Adrenal gland (tissue), 12 donors: ENCODE measurements around the gene TLE3. TPM values are rescaled to one million over a fixed set of nuclear protein-coding genes. Genes with fewer than 3 reads are reported as not detected.

Experiments
- DNase-seq, 7 donors: peaks; one replicate each; pipeline ENCODE4 v3.0.0-alpha.2; 2019 to 2020
- H3K27ac ChIP-seq, 5 donors: fragments of 200-600 bp; sonication (generic) in 4 of 5; 1 replicate in 3 of 5; 2 replicates in 2 of 5; pipeline versions ENCODE4 v1.5.1 to v1.8.0; 2016 to 2020; ENCODE audit warnings: mild to moderate bottlenecking in 1 of 5
- H3K27me3 ChIP-seq: fragments of 200-600 bp; 2 replicates; pipeline ENCODE4 v1.8.0; 2021
- H3K36me3 ChIP-seq, 2 donors: fragments of 200-600 bp; replicated peaks in 1 of 2; 1 replicate in 1 of 2; 2 replicates in 1 of 2; pipeline versions ENCODE4 v1.5.1 to v1.8.0; 2018 to 2022
- H3K4me1 ChIP-seq, 2 donors: fragments of 200-600 bp; replicated peaks in 1 of 2; 1 replicate in 1 of 2; 2 replicates in 1 of 2; pipeline versions ENCODE4 v1.5.1 to v1.8.0; 2018 to 2021
- H3K4me3 ChIP-seq, 4 donors: fragments of 200-600 bp; sonication (generic) in 3 of 4; one replicate each; pipeline ENCODE4 v1.5.1; 2016 to 2018
- H3K9me3 ChIP-seq, 3 donors: fragments of 200-600 bp; sonication (generic) in 1 of 3; replicated peaks in 1 of 3; 1 replicate in 2 of 3; 2 replicates in 1 of 3; pipeline versions ENCODE4 v1.5.1 to v1.8.0; 2016 to 2021
- POLR2A ChIP-seq, 2 donors: fragments of 450-650 bp; IDR thresholded peaks; one replicate each; pipeline ENCODE4 v1.6.1; 2017; ENCODE audit warnings: antibody characterized with exemption in 2 of 2, mild to moderate bottlenecking in 2 of 2, moderate library complexity in 1 of 2
- WGBS, 4 donors: extraction: QIAGEN DNeasy Blood & Tissue Kit in 2 of 4; methylation state at CpG; one replicate each; pipeline versions ENCODE4 v1.1.5 to v1.1.7; 2013 to 2017; 5-methylcytosine and 5-hydroxymethylcytosine counted together
- intact Hi-C, 2 donors: fragments of 100-400 bp; cut with DNase I; formaldehyde crosslinking; loops; one replicate each; pipeline versions ENCODE4 v1.14.1 to v1.15.0; 2022 to 2023
- polyA plus RNA-seq, 3 donors: library from polyadenylated mRNA; stranded (reverse); fragments of 200-250 nt in 2 of 3; fragments of 350-450 nt in 1 of 3; fragmentation: Illumina TruSeq in 1 of 3; extraction: RNeasy Lipid Tissue Mini Kit (QIAGEN cat#74804) in 1 of 3; gene quantifications; one replicate each; pipeline ENCODE4 v1.2.3, GENCODE V29; 2013 to 2014
- total RNA-seq, 9 donors: library from RNA; depleted of rRNA in 4 of 9; stranded (reverse); fragments of >200 nt in 4 of 9; fragments of 120-200 nt in 1 of 9; fragmentation: NEBNext Ultra II Directional in 1 of 9; extraction: Animal tissue kit (Norgen Biotek cat#: 25700) in 1 of 9; gene quantifications; one replicate each; pipeline versions ENCODE4 v1.1.0 to v1.2.4, GENCODE V29; 2013 to 2023
- TF ChIP-seq, protein P1 (sequence below), 6 experiments: fragments of 450-650 bp in 4 of 6; fragments of 200-600 bp in 2 of 6; sonication (generic) in 1 of 6; IDR thresholded peaks; 1 replicate in 5 of 6; 2 replicates in 1 of 6; pipeline versions ENCODE4 v1.5.1 to v1.8.0; 2016 to 2021; ENCODE audit warnings: antibody characterized with exemption in 6 of 6, mild to moderate bottlenecking in 2 of 6, moderate library complexity in 1 of 6
- donor health status: healthy with polysubstance abuse.
- donor health status: Bipolar disorder and iron deficiency.
- donor health status: DM: yes; HTN: yes; CAD: no.
- donor health status: DM: no; HTN: no; CAD: no.
- donor health status: DM: no; HTN: no; CAD: no.
- donor health status: DM: yes; HTN: yes; CAD: no.

TLE3 gene
- total and polyA plus RNA-seq, 12 donors = 1.6 to 73.3 (median 28.1) TPM

DNA sequence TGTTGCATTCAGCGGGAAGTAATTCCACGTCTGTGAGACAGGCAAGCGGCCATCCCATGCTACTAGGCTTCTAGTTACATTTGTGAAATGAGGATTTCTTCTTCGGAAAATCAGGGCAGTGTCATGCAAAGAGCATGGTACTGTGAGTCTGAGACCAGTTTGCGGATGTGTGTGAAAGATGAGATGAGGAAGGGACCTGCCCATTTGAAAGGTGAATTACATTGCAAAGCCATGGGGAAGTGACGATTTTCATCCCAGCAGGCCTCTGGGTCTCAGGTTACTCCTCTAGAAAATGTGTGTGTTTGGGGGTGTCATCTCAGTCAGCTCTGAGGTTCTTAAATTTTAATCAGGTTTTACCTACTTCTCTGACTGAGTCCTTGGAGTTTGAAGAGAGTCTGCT, 16.1 kb downstream of the TLE3 start:
- Histone ChIP-seq H3K27me3 (no peaks in the 10 kb centered on the region), H3K27ac (no peak overlapping the region), H3K9me3 (no peaks in the 10 kb centered on the region), H3K36me3 (peaks cover 0 to 34% of the 10 kb centered on the region in 2 donors), H3K4me1 (peaks cover 0 to 9% of the 10 kb centered on the region in 2 donors), H3K4me3 (no peak overlapping the region)
- intact Hi-C loops = no loop called here
- no peak for DNase-seq
- 82 to 87% (median 85%) methylated on average over 6 of the region's 6 CpGs for WGBS, 4 donors
- TF ChIP-seq POLR2A (IDR thresholded peaks at IDR 0.05) = no peak

DNA sequence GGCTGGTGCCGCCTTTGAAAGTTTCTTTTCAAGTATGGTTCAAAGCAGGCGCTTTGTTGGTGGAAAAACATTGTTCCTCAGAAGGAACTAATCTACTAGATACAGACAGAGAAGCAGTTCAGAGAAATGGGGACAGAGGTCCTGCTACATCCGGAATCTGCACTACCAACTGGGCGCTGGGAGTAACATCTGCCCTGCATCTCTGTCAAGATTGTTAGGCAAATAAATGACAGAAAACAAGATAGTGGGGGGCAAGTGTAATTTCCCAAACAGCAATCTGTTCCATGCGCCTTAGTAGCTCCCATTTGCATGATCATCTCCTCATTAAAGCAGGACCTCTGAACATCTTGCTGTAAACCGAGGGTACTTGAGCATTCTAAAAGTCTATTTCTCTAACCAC, 17.4 kb downstream of the TLE3 start:
- peaks cover 0 to 9% of the 10 kb centered on the region in 2 donors for H3K4me1 ChIP-seq
- intact Hi-C loops = no loop called here
- TF ChIP-seq, protein P1, sequence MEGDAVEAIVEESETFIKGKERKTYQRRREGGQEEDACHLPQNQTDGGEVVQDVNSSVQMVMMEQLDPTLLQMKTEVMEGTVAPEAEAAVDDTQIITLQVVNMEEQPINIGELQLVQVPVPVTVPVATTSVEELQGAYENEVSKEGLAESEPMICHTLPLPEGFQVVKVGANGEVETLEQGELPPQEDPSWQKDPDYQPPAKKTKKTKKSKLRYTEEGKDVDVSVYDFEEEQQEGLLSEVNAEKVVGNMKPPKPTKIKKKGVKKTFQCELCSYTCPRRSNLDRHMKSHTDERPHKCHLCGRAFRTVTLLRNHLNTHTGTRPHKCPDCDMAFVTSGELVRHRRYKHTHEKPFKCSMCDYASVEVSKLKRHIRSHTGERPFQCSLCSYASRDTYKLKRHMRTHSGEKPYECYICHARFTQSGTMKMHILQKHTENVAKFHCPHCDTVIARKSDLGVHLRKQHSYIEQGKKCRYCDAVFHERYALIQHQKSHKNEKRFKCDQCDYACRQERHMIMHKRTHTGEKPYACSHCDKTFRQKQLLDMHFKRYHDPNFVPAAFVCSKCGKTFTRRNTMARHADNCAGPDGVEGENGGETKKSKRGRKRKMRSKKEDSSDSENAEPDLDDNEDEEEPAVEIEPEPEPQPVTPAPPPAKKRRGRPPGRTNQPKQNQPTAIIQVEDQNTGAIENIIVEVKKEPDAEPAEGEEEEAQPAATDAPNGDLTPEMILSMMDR (IDR thresholded peaks at IDR 0.05) = no peak
- no peak for TF ChIP-seq POLR2A (IDR thresholded peaks at IDR 0.05)
- H3K4me3 ChIP-seq = no peak overlapping the region
- H3K36me3 ChIP-seq = peaks cover 0 to 43% of the 10 kb centered on the region in 2 donors
- H3K9me3 ChIP-seq = no peaks in the 10 kb centered on the region
- no peak for DNase-seq
- 69 to 88% (median 79%) methylated on average over 6 of the region's 6 CpGs for WGBS, 4 donors
- H3K27ac ChIP-seq = peak overlapping the region in 1 of 5 donors; percentile 41
- H3K27me3 ChIP-seq = no peaks in the 10 kb centered on the region

DNA sequence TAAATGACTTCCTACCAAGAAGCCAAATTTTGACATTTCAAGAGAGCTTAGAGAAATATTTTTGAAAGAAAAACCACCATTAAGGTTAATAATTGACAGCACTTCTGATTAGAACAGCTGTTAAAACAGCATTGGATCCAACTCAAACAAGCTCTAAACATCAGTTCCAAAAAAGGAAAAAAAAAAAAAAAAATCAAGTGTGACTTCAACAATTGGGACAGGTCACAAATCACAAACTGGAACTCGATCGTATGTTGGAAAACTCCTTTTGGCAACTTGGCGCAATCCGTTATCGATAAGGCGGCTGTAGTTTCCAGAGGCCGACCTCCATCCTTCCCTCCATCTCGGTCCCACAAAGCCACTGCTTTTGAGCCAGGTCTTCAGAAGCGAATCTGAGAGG, 17.8 kb downstream of the TLE3 start:
- Histone ChIP-seq H3K9me3 (no peaks in the 10 kb centered on the region), H3K4me1 (peaks cover 0 to 9% of the 10 kb centered on the region in 2 donors), H3K27me3 (no peaks in the 10 kb centered on the region), H3K4me3 (no peak overlapping the region), H3K27ac (peak overlapping the region in 1 of 5 donors; percentile 41), H3K36me3 (peaks cover 0 to 45% of the 10 kb centered on the region in 2 donors)
- no peak for TF ChIP-seq POLR2A (IDR thresholded peaks at IDR 0.05)
- TF ChIP-seq, protein P1 (IDR thresholded peaks at IDR 0.05) = no peak
- no peak for DNase-seq
- WGBS, 4 donors = 79 to 92% (median 88%) methylated on average over 9 of the region's 9 CpGs
- intact Hi-C loops = no loop called here

DNA sequence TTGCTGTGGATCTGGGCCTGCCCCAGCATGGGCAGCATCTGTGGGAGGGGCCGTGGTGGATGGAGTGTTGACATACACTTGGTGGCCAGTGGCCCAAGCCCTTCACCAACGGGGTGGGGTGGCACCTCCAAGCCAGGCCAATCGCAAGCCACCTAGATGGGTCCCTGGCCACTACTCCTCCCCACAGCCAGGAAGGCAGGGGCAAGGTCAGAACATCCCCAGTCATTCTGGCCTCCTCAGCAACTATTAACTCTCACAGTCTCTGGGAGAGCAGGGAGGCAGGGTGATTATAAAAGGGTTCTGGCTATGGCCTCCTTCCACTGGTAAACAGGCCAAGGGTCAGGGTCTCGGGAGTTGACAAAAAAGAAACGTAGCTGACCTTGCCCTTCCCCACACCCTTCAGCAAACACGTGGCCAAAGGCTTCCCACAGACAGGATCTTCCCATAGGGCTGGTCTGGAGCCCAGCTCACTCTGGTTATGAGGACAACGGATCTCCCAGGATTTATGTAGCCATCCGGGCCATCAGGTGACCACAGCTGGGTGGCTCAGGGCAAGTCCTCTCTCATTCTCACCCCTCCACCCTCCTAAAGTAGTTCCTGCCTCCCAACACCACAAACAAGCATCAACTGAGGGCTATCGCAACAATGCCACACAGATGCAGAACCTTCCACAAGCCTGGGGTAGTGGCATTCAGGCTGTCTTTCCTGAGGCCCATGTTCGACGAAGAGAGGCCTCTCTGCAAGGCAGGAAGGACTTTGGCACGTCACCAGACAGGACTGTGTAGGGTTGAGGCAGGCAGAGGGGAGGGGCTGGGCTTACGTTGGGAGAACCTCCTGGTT, 18.9 kb downstream of the TLE3 start:
- whole genome bisulfite sequencing, 4 donors = 63 to 79% (median 66%) methylated on average over 7 to 13 of the region's 13 CpGs
- H3K4me1 ChIP-seq = peaks cover 0 to 9% of the 10 kb centered on the region in 2 donors
- intact Hi-C loops = no loop called here
- H3K9me3 ChIP-seq = no peaks in the 10 kb centered on the region
- TF ChIP-seq, protein P1 (IDR thresholded peaks at IDR 0.05) = no peak
- TF ChIP-seq POLR2A (IDR thresholded peaks at IDR 0.05) = no peak
- peaks cover 0 to 49% of the 10 kb centered on the region in 2 donors for H3K36me3 ChIP-seq
- no peak for DNase-seq
- no peaks in the 10 kb centered on the region for H3K27me3 ChIP-seq
- no peak overlapping the region for H3K4me3 ChIP-seq
- no peak overlapping the region for H3K27ac ChIP-seq
